Keratinocyte (primary cell): Measurements from ENCODE around the gene CTSA.

Experiments used
- EZH2 ChIP-seq: IDR thresholded peaks from one replicate; pipeline ENCODE4 v1.6.1; 2012; ENCODE audit warnings: inconsistent platforms, mild to moderate bottlenecking, low read length, moderate library complexity
- TF ChIP-seq, protein P1 (sequence below), 3 experiments: IDR thresholded peaks in 1 of 3; conservative IDR thresholded peaks in 1 of 3; optimal IDR thresholded peaks in 1 of 3; 2 replicates in 2 of 3; 3 replicates in 1 of 3; pipeline versions ENCODE3 to v1.5.1; 2011; ENCODE audit warnings: low read length in 3 of 3, mild to moderate bottlenecking in 3 of 3, moderate library complexity in 2 of 3, control low read depth in 1 of 3, inconsistent platforms in 1 of 3; ENCODE audit not compliant: insufficient read depth in 2 of 3; ENCODE audit errors: extremely low read depth in 1 of 3

DNA sequence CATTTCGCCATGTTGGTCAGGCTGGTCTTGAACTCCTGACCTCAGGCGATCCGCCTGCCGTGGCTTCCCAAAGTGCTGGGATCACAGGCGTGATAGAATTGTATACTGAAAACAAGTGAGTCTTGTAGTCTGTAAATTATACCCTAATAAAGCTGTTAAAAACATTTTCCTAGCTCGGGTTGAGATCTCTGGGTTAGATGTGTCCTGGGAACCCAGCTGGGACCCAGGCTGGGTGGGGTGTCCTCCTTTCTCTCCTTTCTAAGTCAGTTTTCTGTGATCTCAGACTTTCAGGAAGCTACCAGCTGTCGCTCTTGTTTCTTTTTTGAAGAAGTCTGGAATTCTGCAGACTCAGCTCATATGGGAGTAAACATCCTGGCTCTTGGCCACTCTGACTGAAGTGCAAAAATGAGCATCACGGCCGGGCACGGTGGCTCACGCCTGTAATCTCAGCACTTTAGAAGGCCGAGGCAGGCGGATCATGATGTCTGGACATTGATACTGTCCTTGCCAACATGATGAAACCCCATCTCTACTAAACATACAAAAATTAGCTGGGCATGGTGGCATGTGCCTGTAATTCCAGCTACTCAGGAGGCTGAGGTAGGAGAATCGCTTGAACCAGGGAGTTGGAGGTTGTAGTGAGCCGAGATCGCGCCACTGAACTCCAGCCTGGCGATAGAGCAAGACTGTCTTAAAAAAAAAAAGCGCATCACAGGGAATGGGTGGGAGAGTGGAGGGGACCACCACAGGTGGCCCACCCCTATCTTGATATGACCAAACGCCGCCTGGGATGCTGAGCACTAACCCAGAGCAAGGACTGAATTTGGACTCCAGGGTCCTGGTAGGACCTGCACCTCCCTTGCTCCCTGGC is 33.5 kb downstream of the CTSA start:
- TF ChIP-seq, protein P1, sequence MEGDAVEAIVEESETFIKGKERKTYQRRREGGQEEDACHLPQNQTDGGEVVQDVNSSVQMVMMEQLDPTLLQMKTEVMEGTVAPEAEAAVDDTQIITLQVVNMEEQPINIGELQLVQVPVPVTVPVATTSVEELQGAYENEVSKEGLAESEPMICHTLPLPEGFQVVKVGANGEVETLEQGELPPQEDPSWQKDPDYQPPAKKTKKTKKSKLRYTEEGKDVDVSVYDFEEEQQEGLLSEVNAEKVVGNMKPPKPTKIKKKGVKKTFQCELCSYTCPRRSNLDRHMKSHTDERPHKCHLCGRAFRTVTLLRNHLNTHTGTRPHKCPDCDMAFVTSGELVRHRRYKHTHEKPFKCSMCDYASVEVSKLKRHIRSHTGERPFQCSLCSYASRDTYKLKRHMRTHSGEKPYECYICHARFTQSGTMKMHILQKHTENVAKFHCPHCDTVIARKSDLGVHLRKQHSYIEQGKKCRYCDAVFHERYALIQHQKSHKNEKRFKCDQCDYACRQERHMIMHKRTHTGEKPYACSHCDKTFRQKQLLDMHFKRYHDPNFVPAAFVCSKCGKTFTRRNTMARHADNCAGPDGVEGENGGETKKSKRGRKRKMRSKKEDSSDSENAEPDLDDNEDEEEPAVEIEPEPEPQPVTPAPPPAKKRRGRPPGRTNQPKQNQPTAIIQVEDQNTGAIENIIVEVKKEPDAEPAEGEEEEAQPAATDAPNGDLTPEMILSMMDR (optimal IDR thresholded peaks at IDR 0.05 in 1 of 3, IDR thresholded peaks at IDR 0.05 in 1 of 3, conservative IDR thresholded peaks at IDR 0.05 in 1 of 3; ENCODE audit: extremely low read depth in 1 of 3, insufficient read depth in 2 of 3, low read length in 3 of 3) = no peak
- TF ChIP-seq EZH2 = no peak
